ENCODE measurements around the gene BSG.

GRCh38 chr19:533364-534058 lies 38.9 kb upstream of the BSG start:
- TF ChIP-seq CTCF (IDR thresholded peaks at IDR 0.05; ENCODE audit: low read depth, low read length, poor library complexity, severe bottlenecking) (no peak), EZH2phosphoT487 (IDR thresholded peaks at IDR 0.05; ENCODE audit: borderline replicate concordance, low read length) (no peak)
